HepG2 (cell line): Measurements from ENCODE around the gene TNC. TPM values are rescaled to one million over a fixed set of nuclear protein-coding genes. Genes with fewer than 3 reads are reported as not detected.

ENCODE experiments used
- ATAC-seq: fragments of 200-7000 bp; cut with Tn5 transposase; 3 replicates; pipeline ENCODE4 v1.9.1; 2020; ENCODE audit warnings: mild to moderate bottlenecking, moderate library complexity
- BruUV-seq: library from RNA; stranded (reverse); fragments of 400-500 nt; replicated peaks from 2 replicates; lab custom pipeline; 2021; lab: Mats Ljungman, UMichigan
- CTCF ChIA-PET: fragments of 300-600 bp; formaldehyde crosslinking; extraction: SDS; loops from one replicate; lab custom pipeline; 2021; ENCODE audit warnings: low total read pairs, inconsistent platforms, low intra/inter-chr PET ratio; lab: Yijun Ruan, JAX
- POLR2A ChIA-PET: fragments of 350-600 bp; sonication (Branson Sonifier 250); formaldehyde crosslinking; loops from one replicate; lab custom pipeline; 2020; ENCODE audit warnings: antibody characterized with exemption, inconsistent platforms; lab: Yijun Ruan, JAX
- DNase-seq: peaks from one replicate; pipeline ENCODE4 v3.0.0-alpha.2; 2015; ENCODE audit warnings: low spot score
- FAIRE-seq: peaks from 3 replicates; lab custom pipeline; 2011; peaks lifted over from hg19 to GRCh38; lab: Jason Lieb, UNC
- H2AFZ ChIP-seq: one replicate; pipeline ENCODE4 v1.6.1; 2011; ENCODE audit warnings: low read length, inconsistent platforms
- H3K27ac ChIP-seq: fragments of 300-600 bp; 3 replicates; pipeline ENCODE4 v1.8.0; 2011; ENCODE audit warnings: mixed run types, mild to moderate bottlenecking, mixed read lengths, low read length, inconsistent platforms; ENCODE audit not compliant: insufficient read depth; ENCODE audit errors: extremely low read length
- H3K27me3 ChIP-seq, 2 experiments: fragments of 200-600 bp in 1 of 2; 2 replicates in 1 of 2; 3 replicates in 1 of 2; pipeline versions ENCODE4 v1.6.0 to v1.8.0; 2011; ENCODE audit warnings: low read length in 2 of 2, mild to moderate bottlenecking in 2 of 2, moderate library complexity in 2 of 2, inconsistent platforms in 1 of 2; ENCODE audit not compliant: insufficient read depth in 2 of 2, control insufficient read depth in 1 of 2
- H3K36me3 ChIP-seq, 2 experiments: fragments of 200-600 bp in 1 of 2; replicated peaks in 1 of 2; 2 replicates in 1 of 2; 3 replicates in 1 of 2; pipeline versions ENCODE4 v1.5.1 to v1.8.0; 2011; ENCODE audit warnings: low read length in 2 of 2, inconsistent platforms in 1 of 2; ENCODE audit not compliant: insufficient read depth in 2 of 2, control insufficient read depth in 1 of 2
- H3K4me1 ChIP-seq: 2 replicates; pipeline ENCODE4 v1.5.1; 2012; ENCODE audit warnings: low read length, inconsistent platforms; ENCODE audit not compliant: insufficient read depth
- H3K4me2 ChIP-seq: 2 replicates; pipeline ENCODE4 v1.6.0; 2011; ENCODE audit warnings: low read depth, low read length, inconsistent platforms
- H3K4me3 ChIP-seq, 3 experiments: fragments of 200-600 bp in 1 of 3; sonication (generic), shearing (Covaris generic) in 1 of 3; replicated peaks in 1 of 3; 2 replicates each; pipeline ENCODE4 v1.5.1; 2011 to 2016; ENCODE audit warnings: low read length in 3 of 3, inconsistent platforms in 2 of 3, low read depth in 2 of 3, mild to moderate bottlenecking in 2 of 3, control low read depth in 1 of 3, mixed read lengths in 1 of 3; ENCODE audit not compliant: insufficient read depth in 1 of 3
- H3K79me2 ChIP-seq: one replicate; pipeline ENCODE4 v1.6.1; 2011; ENCODE audit warnings: low read length, inconsistent platforms; ENCODE audit not compliant: insufficient read depth
- H3K9ac ChIP-seq: 2 replicates; pipeline ENCODE4 v1.6.0; 2011; ENCODE audit warnings: mild to moderate bottlenecking, low read depth, low read length, inconsistent platforms; ENCODE audit not compliant: insufficient read depth
- H3K9me3 ChIP-seq: 2 replicates; pipeline ENCODE4 v1.5.1; 2012; ENCODE audit warnings: mild to moderate bottlenecking, low read length
- H4K20me1 ChIP-seq: 2 replicates; pipeline ENCODE4 v1.6.0; 2011; ENCODE audit warnings: inconsistent platforms, mild to moderate bottlenecking, low read length, moderate library complexity; ENCODE audit not compliant: insufficient read depth
- ARID5B ChIP-seq: IDR thresholded peaks from 2 replicates; pipeline ENCODE4 v1.4.0; 2020; ENCODE audit warnings: mild to moderate bottlenecking, missing genetic modification reagents
- CBFB ChIP-seq: sonication (generic); formaldehyde crosslinking; IDR thresholded peaks from 2 replicates; pipeline ENCODE4 v1.4.0; 2020; ENCODE audit warnings: missing genetic modification reagents
- DMAP1 ChIP-seq: IDR thresholded peaks from 2 replicates; pipeline ENCODE4 v1.6.1; 2016
- FOXM1 ChIP-seq: sonication (generic); formaldehyde crosslinking; IDR thresholded peaks from 2 replicates; pipeline ENCODE4 v1.5.0; 2020; ENCODE audit warnings: missing genetic modification reagents
- FOXP4 ChIP-seq: sonication (generic); formaldehyde crosslinking; IDR thresholded peaks from 2 replicates; pipeline ENCODE4 v1.4.0; 2020; ENCODE audit warnings: missing genetic modification reagents
- HNRNPLL ChIP-seq: fragments of 200-400 bp; formaldehyde crosslinking; IDR thresholded peaks from 2 replicates; pipeline ENCODE4 v1.6.1; 2017; ENCODE audit warnings: mild to moderate bottlenecking, low read depth, low read length; ENCODE audit not compliant: poor library complexity, severe bottlenecking
- NFE2L2 ChIP-seq: fragments of 150-350 bp; IDR thresholded peaks from 2 replicates; pipeline ENCODE4 v1.6.1; 2014; ENCODE audit warnings: low read length
- ZNF24 ChIP-seq: fragments of 450-650 bp; IDR thresholded peaks from 2 replicates; pipeline ENCODE4 v1.6.1; 2017; ENCODE audit warnings: antibody characterized with exemption, mild to moderate bottlenecking
- WGBS: methylation state at CpG from one replicate; pipeline ENCODE4 v1.1.6; 2017; ENCODE audit warnings: low lambda C conversion rate; 5-methylcytosine and 5-hydroxymethylcytosine counted together
- in situ Hi-C: cut with HindIII; loops from 2 replicates; pipeline ENCODE4 v1.10.0; 2017; ENCODE audit warnings: low pct_unique_long_range_greater_than_20kb; ENCODE audit not compliant: extremely low pct_ligation_motif_present
- intact Hi-C: fragments of 100-400 bp; cut with micrococcal nuclease; formaldehyde crosslinking; loops from one replicate; pipeline ENCODE4 v1.10.0; 2022; ENCODE audit not compliant: unreplicated experiment
- polyA plus RNA-seq, 8 experiments: library from polyadenylated mRNA; depleted of rRNA in 3 of 8; stranded (reverse) in 7 of 8; unstranded in 1 of 8; fragments of >200 nt; fragmentation: Illumina TruSeq in 4 of 8; extraction: Trizol in 4 of 8; gene quantifications; 2 replicates each; pipeline versions ENCODE4 v1.2.1 to v1.2.3, GENCODE V29; 2011 to 2016; ENCODE audit warnings: low read depth in 4 of 8, missing spikeins in 1 of 8, mixed read lengths in 1 of 8; ENCODE audit not compliant: insufficient read depth in 1 of 8
- total RNA-seq, 5 experiments: library from RNA; depleted of rRNA; stranded (reverse); fragments of >200 nt; fragmentation: Illumina TruSeq; extraction: Trizol; gene quantifications; 2 replicates each; pipeline ENCODE4 v1.2.3, GENCODE V29; 2016; ENCODE audit warnings: low read depth in 1 of 5

Gene TNC
- total and polyA plus RNA-seq, 2 of the 13 experiments (the other 11 are each of a cell fraction or from before 2014, with no cell fraction given): not detected

- TF ChIP-seq ARID5B (CRISPR knock-in tag) (no peak), ZNF24 (no peak)
- TF ChIP-seq, all 625 proteins: peak for 0
Observed at GRCh38 chr9:115126404-115126803, 8.4 kb upstream of the TNC start (continued).

- no peak for DNase-seq
- WGBS: 3% methylated on average over 5 of the region's 5 CpGs
- no peak for TF ChIP-seq DMAP1
- no peak for TF ChIP-seq FOXM1 (CRISPR knock-in tag)
- TF ChIP-seq HNRNPLL: no peak
- no peak for TF ChIP-seq FOXP4
- no peak for TF ChIP-seq NFE2L2
- no peak for TF ChIP-seq CBFB
- H3K4me2 ChIP-seq: no peak overlapping the region
- FAIRE-seq: no peak
- H3K79me2 ChIP-seq: no peaks in the 10 kb centered on the region
- H3K9ac ChIP-seq: no peak overlapping the region
- H3K27ac ChIP-seq: no peak overlapping the region
- BruUV-seq: no TSS peak
- POLR2A ChIA-PET: no interaction called here
- no peaks in the 10 kb centered on the region for H4K20me1 ChIP-seq
- in situ Hi-C loops: no loop called here
- H2AFZ ChIP-seq: no peak overlapping the region
- no peaks in the 10 kb centered on the region for H3K4me1 ChIP-seq
- ATAC-seq: no peak
- H3K36me3 ChIP-seq: no peaks in the 10 kb centered on the region
- H3K9me3 ChIP-seq: peaks cover 8% of the 10 kb centered on the region
- intact Hi-C loops: no loop called here
- CTCF ChIA-PET: no interaction called here
- H3K27me3 ChIP-seq: peaks cover 2 to 3% of the 10 kb centered on the region in 2 experiments; a peak in 2 of 5 replicates
- H3K4me3 ChIP-seq: no peak overlapping the region
Observed at GRCh38 chr9:115122937-115123336, 5.0 kb upstream of the TNC start.
